HCT116 (cell line): ENCODE measurements around the gene CDC42BPA. TPM values are rescaled to one million over a fixed set of nuclear protein-coding genes. Genes with fewer than 3 reads are reported as not detected.

Source experiments
- ATAC-seq: fragments of 200-7000 bp; cut with Tn5 transposase; 2 replicates; pipeline ENCODE4 v1.9.1; 2020; ENCODE audit warnings: mild to moderate bottlenecking, moderate library complexity
- BruUV-seq: library from RNA; stranded (reverse); fragments of 400-500 nt; replicated peaks from 2 replicates; lab custom pipeline; 2021; lab: Mats Ljungman, UMichigan
- CTCF ChIA-PET: fragments of 300-600 bp; sonication (Branson Sonifier 250); formaldehyde crosslinking; loops from one replicate; lab custom pipeline; 2021; ENCODE audit warnings: antibody characterized with exemption; lab: Charles Lee
- POLR2A ChIA-PET: fragments of 300-600, 350-600 bp; sonication (Branson Sonifier 250); formaldehyde crosslinking; loops from one replicate; lab custom pipeline; 2021; ENCODE audit warnings: antibody characterized with exemption; lab: Charles Lee
- RAD21 ChIA-PET, 2 experiments: fragments of 300-600 bp; sonication (Branson Sonifier 250); formaldehyde crosslinking; loops; one replicate each; lab custom pipeline; 2023; ENCODE audit warnings: low total read pairs in 2 of 2; ENCODE audit not compliant: uncharacterized antibody in 2 of 2, unreplicated experiment in 2 of 2, low non-redundant PET in 1 of 2; lab: Charles Lee
- DNase-seq: peaks from one replicate; pipeline ENCODE4 v3.0.0-alpha.2; 2010; ENCODE audit warnings: low read depth, low spot score
- H2AFZ ChIP-seq: fragments of 200-600 bp; shearing (Covaris generic), sonication (generic); 2 replicates; pipeline ENCODE4 v1.6.1; 2017; ENCODE audit warnings: low read depth, mixed run types, mixed read lengths, antibody characterized with exemption, low read length; ENCODE audit not compliant: poor library complexity, severe bottlenecking
- H3K27ac ChIP-seq: 2 replicates; pipeline ENCODE4 v1.5.1; 2012; ENCODE audit warnings: low read depth, low read length
- H3K27me3 ChIP-seq: fragments of 200-600 bp; sonication (generic); 2 replicates; pipeline ENCODE4 v1.6.1; 2016; ENCODE audit warnings: mixed run types, low read length, mixed read lengths; ENCODE audit not compliant: insufficient read depth
- H3K36me3 ChIP-seq, 2 experiments: fragments of 200-500 bp in 1 of 2; fragments of 200-600 bp in 1 of 2; sonication (Bioruptor generic) in 1 of 2; sonication (generic) in 1 of 2; 2 replicates each; pipeline versions ENCODE4 v1.5.1 to v1.6.1; 2014 to 2016; ENCODE audit warnings: low read length in 2 of 2, inconsistent platforms in 1 of 2, mixed read lengths in 1 of 2, mixed run types in 1 of 2; ENCODE audit not compliant: insufficient read depth in 2 of 2, control insufficient read depth in 1 of 2
- H3K4me1 ChIP-seq, 2 experiments: fragments of 200-600 bp in 1 of 2; sonication (generic) in 1 of 2; 2 replicates each; pipeline versions ENCODE4 v1.5.1 to v1.6.1; 2012 to 2017; ENCODE audit warnings: low read length in 2 of 2, inconsistent platforms in 1 of 2, mild to moderate bottlenecking in 1 of 2, mixed read lengths in 1 of 2, mixed run types in 1 of 2, moderate library complexity in 1 of 2; ENCODE audit not compliant: insufficient read depth in 2 of 2, control insufficient read depth in 1 of 2
- H3K4me2 ChIP-seq: fragments of 200-600 bp; sonication (generic); 2 replicates; pipeline ENCODE4 v1.6.1; 2017; ENCODE audit warnings: mixed run types, low read length, mixed read lengths
- H3K4me3 ChIP-seq, 2 experiments: fragments of 200-600 bp in 1 of 2; sonication (generic) in 1 of 2; replicated peaks in 1 of 2; 2 replicates each; pipeline ENCODE4 v1.5.1; 2011 to 2016; ENCODE audit warnings: low read length in 2 of 2, control low read depth in 1 of 2, low read depth in 1 of 2, mild to moderate bottlenecking in 1 of 2, mixed read lengths in 1 of 2, mixed run types in 1 of 2
- H3K79me2 ChIP-seq: fragments of 200-600 bp; sonication (generic); 2 replicates; pipeline ENCODE4 v1.6.1; 2017; ENCODE audit warnings: mild to moderate bottlenecking, mixed run types, low read length, moderate library complexity, mixed read lengths; ENCODE audit not compliant: insufficient read depth
- H3K9ac ChIP-seq: fragments of 200-600 bp; sonication (generic); 2 replicates; pipeline ENCODE4 v1.6.1; 2016; ENCODE audit warnings: low read length, mixed read lengths
- H3K9me2 ChIP-seq: fragments of 200-600 bp; sonication (generic), shearing (Covaris generic); 2 replicates; pipeline ENCODE4 v1.6.1; 2017; ENCODE audit warnings: mixed run types, mild to moderate bottlenecking, moderate library complexity; ENCODE audit not compliant: insufficient read depth
- H3K9me3 ChIP-seq, 2 experiments: fragments of 200-500 bp in 1 of 2; fragments of 200-600 bp in 1 of 2; sonication (Bioruptor generic) in 1 of 2; sonication (generic) in 1 of 2; 2 replicates each; pipeline ENCODE4 v1.6.1; 2014 to 2017; ENCODE audit warnings: low read length in 2 of 2, mixed read lengths in 2 of 2, inconsistent platforms in 1 of 2, low read depth in 1 of 2, mild to moderate bottlenecking in 1 of 2, mixed run types in 1 of 2, moderate library complexity in 1 of 2; ENCODE audit not compliant: control insufficient read depth in 1 of 2, insufficient read depth in 1 of 2
- H4K20me1 ChIP-seq: fragments of 200-600 bp; sonication (generic), shearing (Covaris generic); 2 replicates; pipeline ENCODE4 v1.6.1; 2017; ENCODE audit warnings: mixed run types, mild to moderate bottlenecking, moderate library complexity; ENCODE audit not compliant: insufficient read depth
- CEBPB ChIP-seq: IDR thresholded peaks from 2 replicates; pipeline ENCODE4 v1.6.1; 2012; ENCODE audit warnings: low read depth
- CTCF ChIP-seq, 3 experiments: fragments of 200-600 bp in 1 of 3; sonication (generic) in 1 of 3; IDR thresholded peaks in 2 of 3; conservative IDR thresholded peaks in 1 of 3; 2 replicates each; pipeline ENCODE4 v1.5.1; 2012 to 2017; ENCODE audit warnings: low read depth in 2 of 3, low read length in 2 of 3, antibody characterized with exemption in 1 of 3, borderline replicate concordance in 1 of 3, control low read depth in 1 of 3, mild to moderate bottlenecking in 1 of 3, mixed read lengths in 1 of 3, mixed run types in 1 of 3, moderate library complexity in 1 of 3; ENCODE audit not compliant: insufficient read depth in 1 of 3
- EGR1 ChIP-seq: IDR thresholded peaks from 2 replicates; pipeline ENCODE4 v1.6.1; 2012; ENCODE audit warnings: low read depth
- EZH2 ChIP-seq: fragments of 200-600 bp; sonication (generic); IDR thresholded peaks from 2 replicates; pipeline ENCODE4 v1.6.1; 2017; ENCODE audit warnings: antibody characterized with exemption, mixed run types
- MAX ChIP-seq: IDR thresholded peaks from 2 replicates; pipeline ENCODE4 v1.6.1; 2012
- POLR2A ChIP-seq: IDR thresholded peaks from 2 replicates; pipeline ENCODE4 v1.7.0; 2011; ENCODE audit warnings: borderline replicate concordance; ENCODE audit not compliant: insufficient read depth, insufficient read length; ENCODE audit errors: extremely low read depth
- REST ChIP-seq: IDR thresholded peaks from 2 replicates; pipeline ENCODE4 v1.6.1; 2012; ENCODE audit warnings: low read depth
- SIN3A ChIP-seq: IDR thresholded peaks from 2 replicates; pipeline ENCODE4 v1.6.1; 2012; ENCODE audit warnings: low read depth
- SRF ChIP-seq: IDR thresholded peaks from 2 replicates; pipeline ENCODE4 v1.6.1; 2012; ENCODE audit warnings: low read depth
- TCF7L2 ChIP-seq: IDR thresholded peaks from 2 replicates; pipeline ENCODE4 v1.7.0; 2011; ENCODE audit warnings: borderline replicate concordance, inconsistent platforms; ENCODE audit not compliant: insufficient read depth, insufficient read length; ENCODE audit errors: extremely low read depth
- YY1 ChIP-seq: IDR thresholded peaks from 2 replicates; pipeline ENCODE4 v1.6.1; 2011; ENCODE audit warnings: low read length, low read depth, moderate library complexity, mild to moderate bottlenecking; ENCODE audit not compliant: insufficient replicate concordance; ENCODE audit errors: extremely low read depth
- ZBTB33 ChIP-seq: IDR thresholded peaks from 2 replicates; pipeline ENCODE4 v1.6.1; 2011; ENCODE audit warnings: mild to moderate bottlenecking, low read length, moderate library complexity; ENCODE audit not compliant: insufficient replicate concordance; ENCODE audit errors: extremely low read depth
- ZNF274 ChIP-seq: fragments of 200-500 bp; sonication (Bioruptor generic); IDR thresholded peaks from 2 replicates; pipeline ENCODE4 v1.6.1; 2014; ENCODE audit warnings: mild to moderate bottlenecking, low read depth, low read length, inconsistent platforms
- intact Hi-C: fragments of 100-400 bp; cut with micrococcal nuclease; formaldehyde crosslinking; loops from 2 replicates; pipeline ENCODE4 v1.10.0; 2022
- total RNA-seq: library from RNA; stranded (reverse); gene quantifications from one replicate; pipeline ENCODE4 v1.2.1, GENCODE V29; 2021; ENCODE audit not compliant: unreplicated experiment

CDC42BPA gene
- total RNA-seq, 1 experiment from 2014 or later, result 44.0 TPM

GRCh38 chr1:226954777-226955176 is 363.5 kb downstream of the CDC42BPA start:
- H3K36me3 ChIP-seq, result no peaks in the 10 kb centered on the region
- no peaks in the 10 kb centered on the region for H3K9me2 ChIP-seq
- H3K27ac ChIP-seq, result no peak overlapping the region
- POLR2A ChIA-PET, result no interaction called here
- intact Hi-C loops, result no loop called here
- no peak for TF ChIP-seq POLR2A
- no peak for TF ChIP-seq ZBTB33
- no peak for TF ChIP-seq YY1
- no peak for TF ChIP-seq CEBPB
- no peak for TF ChIP-seq EZH2
- TF ChIP-seq, all 23 proteins: peak for 0
- peaks cover 1% of the 10 kb centered on the region; the same call in 1 of the 2 replicates for H3K79me2 ChIP-seq
- no peaks in the 10 kb centered on the region for H3K27me3 ChIP-seq
- ATAC-seq (no peak), DNase-seq (no peak)
- no peaks in the 10 kb centered on the region for H4K20me1 ChIP-seq
- H3K9me3 ChIP-seq, result no peaks in the 10 kb centered on the region; a peak in 1 of 4 replicates
- no peak overlapping the region for H3K4me3 ChIP-seq
- ChIA-PET RAD21 (no interaction called here), CTCF (no interaction called here)
- H3K4me2 ChIP-seq, result no peak overlapping the region
- no peak overlapping the region for H3K9ac ChIP-seq
- no peak overlapping the region for H2AFZ ChIP-seq
- BruUV-seq, result no TSS peak
- H3K4me1 ChIP-seq, result no peaks in the 10 kb centered on the region

GRCh38 chr1:226954337-226954736 is 364.0 kb downstream of the CDC42BPA start:
- RAD21 ChIA-PET, result no interaction called here
- ATAC-seq, result no peak
- intact Hi-C loops, result no loop called here
- Histone ChIP-seq H3K4me2 (no peak overlapping the region), H3K9me3 (no peaks in the 10 kb centered on the region; a peak in 1 of 4 replicates), H3K79me2 (no peaks in the 10 kb centered on the region; the same call in 1 of the 2 replicates), H3K9ac (no peak overlapping the region), H3K4me1 (no peaks in the 10 kb centered on the region), H2AFZ (no peak overlapping the region), H3K9me2 (no peaks in the 10 kb centered on the region), H3K27me3 (no peaks in the 10 kb centered on the region), H3K4me3 (no peak overlapping the region), H3K27ac (no peak overlapping the region), H4K20me1 (no peaks in the 10 kb centered on the region), H3K36me3 (no peaks in the 10 kb centered on the region)
- no TSS peak for BruUV-seq
- DNase-seq, result no peak
- CTCF ChIA-PET, result no interaction called here
- POLR2A ChIA-PET, result no interaction called here
- TF ChIP-seq ZNF274 (no peak), SIN3A (no peak), TCF7L2 (no peak), MAX (no peak), EZH2 (no peak), CTCF (IDR thresholded peaks at IDR 0.05 in 2 of 3, conservative IDR thresholded peaks at IDR 0.05 in 1 of 3; ENCODE audit: borderline replicate concordance in 1 of 3, insufficient read depth in 1 of 3, low read depth in 2 of 3, low read length in 2 of 3) (no peak), EGR1 (no peak), REST (no peak), SRF (no peak)
